Measurements from ENCODE around the gene HNRNPUL2.

HNRNPUL2 gene

DNA sequence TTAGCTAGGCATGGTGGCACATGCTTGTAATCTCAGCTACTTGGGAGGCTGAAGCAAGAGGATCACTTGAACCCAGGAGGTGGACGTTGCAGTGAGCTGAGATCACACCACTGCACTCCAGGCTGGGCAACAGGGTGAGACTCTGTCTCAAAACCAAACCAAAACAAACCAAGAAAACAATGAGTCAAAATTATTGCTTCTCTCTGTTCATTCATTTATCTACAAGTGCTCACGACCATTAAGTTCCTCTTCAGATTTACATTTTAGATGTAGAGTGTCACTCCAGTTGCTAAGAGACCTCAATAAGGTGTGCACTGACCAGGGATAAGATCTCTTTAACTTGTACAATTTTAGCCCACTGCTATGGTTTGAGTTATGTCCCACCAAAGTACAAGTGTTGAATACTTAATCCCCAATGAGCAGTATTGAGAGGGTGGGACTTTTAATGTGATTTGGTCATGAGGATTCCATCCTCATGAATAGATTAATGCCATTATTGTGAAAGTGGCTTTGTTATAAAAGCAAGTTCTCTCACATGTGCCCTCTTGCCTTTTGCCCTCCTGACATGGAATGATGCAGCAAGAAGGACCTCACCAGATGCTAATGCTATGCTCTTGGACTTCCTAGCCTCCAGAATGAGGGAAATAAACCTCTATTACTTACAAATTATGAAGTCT lies 7.8 kb downstream of the HNRNPUL2 start:
- Histone ChIP-seq H3K27ac (replicated peaks) (no peak overlapping the region), H3K4me3 (replicated peaks; ENCODE audit: insufficient read depth, low read length) (no peak overlapping the region), H3K27me3 (ENCODE audit: insufficient read depth, poor library complexity, severe bottlenecking) (no peaks in the 10 kb centered on the region)
- no peak for DNase-seq (ENCODE audit: low read depth in 1 of 2, low spot score in 1 of 2)
- no peak for TF ChIP-seq POLR2AphosphoS5 (IDR thresholded peaks at IDR 0.05; ENCODE audit: low read depth)
- no peak for TF ChIP-seq SPI1 (IDR thresholded peaks at IDR 0.05; ENCODE audit: borderline replicate concordance, low read depth)
- TF ChIP-seq, protein P1, sequence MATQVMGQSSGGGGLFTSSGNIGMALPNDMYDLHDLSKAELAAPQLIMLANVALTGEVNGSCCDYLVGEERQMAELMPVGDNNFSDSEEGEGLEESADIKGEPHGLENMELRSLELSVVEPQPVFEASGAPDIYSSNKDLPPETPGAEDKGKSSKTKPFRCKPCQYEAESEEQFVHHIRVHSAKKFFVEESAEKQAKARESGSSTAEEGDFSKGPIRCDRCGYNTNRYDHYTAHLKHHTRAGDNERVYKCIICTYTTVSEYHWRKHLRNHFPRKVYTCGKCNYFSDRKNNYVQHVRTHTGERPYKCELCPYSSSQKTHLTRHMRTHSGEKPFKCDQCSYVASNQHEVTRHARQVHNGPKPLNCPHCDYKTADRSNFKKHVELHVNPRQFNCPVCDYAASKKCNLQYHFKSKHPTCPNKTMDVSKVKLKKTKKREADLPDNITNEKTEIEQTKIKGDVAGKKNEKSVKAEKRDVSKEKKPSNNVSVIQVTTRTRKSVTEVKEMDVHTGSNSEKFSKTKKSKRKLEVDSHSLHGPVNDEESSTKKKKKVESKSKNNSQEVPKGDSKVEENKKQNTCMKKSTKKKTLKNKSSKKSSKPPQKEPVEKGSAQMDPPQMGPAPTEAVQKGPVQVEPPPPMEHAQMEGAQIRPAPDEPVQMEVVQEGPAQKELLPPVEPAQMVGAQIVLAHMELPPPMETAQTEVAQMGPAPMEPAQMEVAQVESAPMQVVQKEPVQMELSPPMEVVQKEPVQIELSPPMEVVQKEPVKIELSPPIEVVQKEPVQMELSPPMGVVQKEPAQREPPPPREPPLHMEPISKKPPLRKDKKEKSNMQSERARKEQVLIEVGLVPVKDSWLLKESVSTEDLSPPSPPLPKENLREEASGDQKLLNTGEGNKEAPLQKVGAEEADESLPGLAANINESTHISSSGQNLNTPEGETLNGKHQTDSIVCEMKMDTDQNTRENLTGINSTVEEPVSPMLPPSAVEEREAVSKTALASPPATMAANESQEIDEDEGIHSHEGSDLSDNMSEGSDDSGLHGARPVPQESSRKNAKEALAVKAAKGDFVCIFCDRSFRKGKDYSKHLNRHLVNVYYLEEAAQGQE (IDR thresholded peaks at IDR 0.05; ENCODE audit: insufficient replicate concordance, low read depth) = no peak
- TF ChIP-seq CTCF (IDR thresholded peaks at IDR 0.05; ENCODE audit: insufficient read depth, low read length) = no peak
- no peak for TF ChIP-seq GABPA (IDR thresholded peaks at IDR 0.05; ENCODE audit: low read depth)

DNA sequence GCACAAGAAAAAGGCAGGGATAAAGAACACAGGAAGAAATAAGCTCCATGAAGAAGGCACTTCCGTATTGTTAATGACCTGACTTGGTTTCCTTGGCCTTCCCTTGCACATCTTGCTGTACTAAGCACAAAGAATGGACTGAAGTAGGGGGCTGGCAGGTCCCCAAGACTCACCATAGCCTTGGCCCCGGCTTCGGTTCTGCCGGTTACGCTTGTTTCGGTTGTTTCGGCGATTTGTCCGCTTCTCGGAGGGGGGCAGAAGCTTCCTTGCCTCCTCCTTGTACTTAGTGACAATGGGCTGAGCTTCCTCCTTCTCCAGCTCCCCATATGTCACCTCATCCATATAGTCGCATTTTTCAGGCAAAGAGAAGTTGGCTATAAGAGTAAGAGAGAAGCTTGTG lies 10.4 kb downstream of the HNRNPUL2 start:
- Histone ChIP-seq H3K27me3 (ENCODE audit: insufficient read depth, poor library complexity, severe bottlenecking) (no peaks in the 10 kb centered on the region), H3K27ac (replicated peaks) (no peak overlapping the region), H3K4me3 (replicated peaks; ENCODE audit: insufficient read depth, low read length) (no peak overlapping the region)
- no peak for TF ChIP-seq POLR2AphosphoS5 (IDR thresholded peaks at IDR 0.05; ENCODE audit: low read depth)
- TF ChIP-seq CTCF (IDR thresholded peaks at IDR 0.05; ENCODE audit: insufficient read depth, low read length) = no peak
- TF ChIP-seq GABPA (IDR thresholded peaks at IDR 0.05; ENCODE audit: low read depth) = no peak
- TF ChIP-seq, protein P1 (IDR thresholded peaks at IDR 0.05; ENCODE audit: insufficient replicate concordance, low read depth) = no peak
- TF ChIP-seq SPI1 (IDR thresholded peaks at IDR 0.05; ENCODE audit: borderline replicate concordance, low read depth) = no peak
- no peak for DNase-seq (ENCODE audit: low read depth in 1 of 2, low spot score in 1 of 2)

DNA sequence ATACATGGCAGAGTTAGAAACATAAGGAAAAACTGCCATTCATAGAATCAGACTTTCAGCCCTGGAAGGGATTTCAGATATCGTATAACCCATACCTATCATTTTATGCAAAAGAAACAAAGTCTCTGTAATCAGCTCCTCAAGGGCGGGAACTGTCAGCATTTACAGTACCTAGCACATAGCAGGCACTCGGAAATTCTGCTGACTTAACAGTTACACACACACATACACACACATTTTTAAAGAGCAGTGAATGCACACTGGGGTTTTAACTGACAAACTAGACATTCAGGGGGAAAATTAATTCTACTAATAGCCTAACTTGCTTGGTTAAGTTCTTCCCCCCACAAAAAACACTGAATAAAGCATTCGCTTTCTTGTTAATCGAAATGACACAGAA lies 11.1 kb downstream of the HNRNPUL2 start:
- TF ChIP-seq POLR2AphosphoS5 (IDR thresholded peaks at IDR 0.05; ENCODE audit: low read depth) (no peak), GABPA (IDR thresholded peaks at IDR 0.05; ENCODE audit: low read depth) (no peak), SPI1 (IDR thresholded peaks at IDR 0.05; ENCODE audit: borderline replicate concordance, low read depth) (no peak), CTCF (IDR thresholded peaks at IDR 0.05; ENCODE audit: insufficient read depth, low read length) (no peak)
- TF ChIP-seq, protein P1 (IDR thresholded peaks at IDR 0.05; ENCODE audit: insufficient replicate concordance, low read depth) = no peak
- no peak overlapping the region for H3K27ac ChIP-seq (replicated peaks)
- H3K27me3 ChIP-seq (ENCODE audit: insufficient read depth, poor library complexity, severe bottlenecking) = no peaks in the 10 kb centered on the region
- no peak overlapping the region for H3K4me3 ChIP-seq (replicated peaks; ENCODE audit: insufficient read depth, low read length)
- DNase-seq (ENCODE audit: low read depth in 1 of 2, low spot score in 1 of 2) = no peak
